Hepatocyte (in vitro differentiated cells): ENCODE measurements around the gene ANKFN1. TPM values are rescaled to one million over a fixed set of nuclear protein-coding genes. Genes with fewer than 3 reads are reported as not detected.

Experiments
- DNase-seq: peaks from one replicate; pipeline ENCODE4 v3.0.0-alpha.2; 2016; ENCODE audit warnings: low spot score
- H2AFZ ChIP-seq: fragments of 200-600 bp; sonication (generic); 2 replicates; pipeline ENCODE4 v1.6.0; 2016; ENCODE audit warnings: antibody characterized with exemption, mild to moderate bottlenecking
- H3K27ac ChIP-seq: fragments of 200-600 bp; sonication (generic); 2 replicates; pipeline ENCODE4 v1.5.1; 2016; ENCODE audit warnings: mild to moderate bottlenecking
- H3K27me3 ChIP-seq: fragments of 200-600 bp; sonication (generic); 2 replicates; pipeline ENCODE4 v1.6.1; 2016
- H3K36me3 ChIP-seq: fragments of 200-600 bp; sonication (generic); replicated peaks from 2 replicates; pipeline ENCODE4 v1.5.1; 2016; ENCODE audit warnings: low read depth; ENCODE audit not compliant: insufficient read depth
- H3K4me1 ChIP-seq: fragments of 200-600 bp; sonication (generic); 2 replicates; pipeline ENCODE4 v1.5.1; 2016; ENCODE audit warnings: mild to moderate bottlenecking, moderate library complexity; ENCODE audit not compliant: insufficient read depth
- H3K4me2 ChIP-seq: fragments of 200-600 bp; sonication (generic); 2 replicates; pipeline ENCODE4 v1.6.0; 2016
- H3K4me3 ChIP-seq: fragments of 200-600 bp; sonication (generic); 2 replicates; pipeline ENCODE4 v1.5.1; 2016; ENCODE audit warnings: mild to moderate bottlenecking
- H3K79me2 ChIP-seq: fragments of 200-600 bp; sonication (generic); 2 replicates; pipeline ENCODE4 v1.6.0; 2017; ENCODE audit warnings: mild to moderate bottlenecking
- H3K9me2 ChIP-seq: fragments of 200-600 bp; sonication (generic); replicated peaks from 2 replicates; pipeline ENCODE4 v1.6.0; 2017; ENCODE audit warnings: mild to moderate bottlenecking; ENCODE audit not compliant: insufficient read depth
- H3K9me3 ChIP-seq: fragments of 200-600 bp; sonication (generic); 2 replicates; pipeline ENCODE4 v1.5.1; 2016; ENCODE audit warnings: low read depth, mild to moderate bottlenecking
- H4K20me1 ChIP-seq: fragments of 200-600 bp; sonication (generic); 2 replicates; pipeline ENCODE4 v1.6.0; 2016; ENCODE audit warnings: mild to moderate bottlenecking; ENCODE audit not compliant: insufficient read depth, poor library complexity, severe bottlenecking
- CTCF ChIP-seq: fragments of 200-600 bp; sonication (generic); IDR thresholded peaks from 2 replicates; pipeline ENCODE4 v1.5.1; 2016; ENCODE audit warnings: antibody characterized with exemption, mild to moderate bottlenecking; ENCODE audit not compliant: poor library complexity
- EZH2 ChIP-seq: fragments of 200-600 bp; sonication (generic); IDR thresholded peaks from 2 replicates; pipeline ENCODE4 v1.6.1; 2016; ENCODE audit warnings: antibody characterized with exemption, mild to moderate bottlenecking, borderline replicate concordance
- EZH2phosphoT487 ChIP-seq: fragments of 200-600 bp; sonication (generic); IDR thresholded peaks from one replicate; pipeline ENCODE4 v1.6.1; 2018; ENCODE audit warnings: antibody characterized with exemption, mild to moderate bottlenecking, low read depth, moderate library complexity; ENCODE audit not compliant: unreplicated experiment, severe bottlenecking
- WGBS: methylation state at CpG from one replicate; pipeline ENCODE4 v1.1.6; 2016; ENCODE audit warnings: low lambda C conversion rate; ENCODE audit errors: missing lambda C conversion rate; 5-methylcytosine and 5-hydroxymethylcytosine counted together
- polyA plus RNA-seq: library from polyadenylated mRNA; unstranded; fragments of >200 nt; fragmentation: Nextera tagmentation; extraction: Ambion mirVana; gene quantifications from 2 replicates; pipeline ENCODE4 v1.2.1, GENCODE V29; 2016
- total RNA-seq: library from RNA; depleted of rRNA; stranded (reverse); fragments of >200 nt; gene quantifications from 2 replicates; pipeline ENCODE4 v1.2.3, GENCODE V29; 2014

ANKFN1 gene
- total and polyA plus RNA-seq, 2 experiments from 2014 or later, result 0.10 to 1.2 TPM

DNA sequence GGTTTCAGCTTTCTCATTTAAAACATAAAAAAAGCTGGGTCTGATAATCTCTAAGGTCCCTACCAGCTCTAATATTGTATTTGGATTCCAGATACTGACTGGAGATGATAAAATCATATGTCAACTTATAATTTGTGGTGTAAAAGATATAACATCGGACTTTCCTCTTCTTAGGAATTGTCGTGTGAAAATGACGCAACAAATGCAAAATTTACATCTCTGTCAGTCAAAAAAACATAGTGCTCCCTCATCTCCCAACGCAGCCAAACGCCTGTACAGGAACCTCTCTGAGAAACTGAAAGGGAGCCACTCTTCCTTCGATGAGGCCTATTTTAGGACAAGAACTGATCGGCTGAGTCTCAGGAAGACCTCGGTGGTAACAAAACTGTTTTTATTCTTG is 197.3 kb downstream of the ANKFN1 start:
- Histone ChIP-seq H3K36me3 (no peaks in the 10 kb centered on the region), H3K27me3 (no peaks in the 10 kb centered on the region), H3K4me3 (no peak overlapping the region), H4K20me1 (no peaks in the 10 kb centered on the region), H3K4me2 (no peak overlapping the region), H2AFZ (no peak overlapping the region), H3K9me3 (no peaks in the 10 kb centered on the region), H3K79me2 (no peaks in the 10 kb centered on the region), H3K9me2 (no peaks in the 10 kb centered on the region), H3K4me1 (no peaks in the 10 kb centered on the region), H3K27ac (no peak overlapping the region)
- TF ChIP-seq EZH2phosphoT487 (no peak), CTCF (no peak)
- 90% methylated on average over 8 of the region's 8 CpGs for WGBS
- no peak for DNase-seq

DNA sequence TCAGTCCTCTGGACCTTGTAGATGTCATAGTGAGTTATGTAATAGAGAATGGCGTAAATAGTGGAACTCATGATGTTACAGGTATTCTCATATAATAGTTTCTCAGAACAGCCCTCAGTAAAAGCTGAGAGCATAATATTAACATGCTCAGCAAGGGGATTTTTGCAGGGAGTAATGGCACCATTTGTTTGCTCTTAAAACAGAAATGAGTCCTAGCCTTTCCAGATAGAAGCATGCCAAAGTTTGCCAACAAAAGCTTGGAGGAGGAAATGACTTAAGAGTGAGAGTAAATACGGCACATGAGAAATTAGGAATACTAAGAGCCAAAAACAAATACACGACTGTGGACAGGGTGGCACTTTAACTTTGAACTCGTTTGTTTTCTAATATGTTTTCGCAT is 198.4 kb downstream of the ANKFN1 start:
- no peaks in the 10 kb centered on the region for H3K36me3 ChIP-seq
- no peak overlapping the region for H2AFZ ChIP-seq
- H3K27ac ChIP-seq, result no peak overlapping the region
- no peaks in the 10 kb centered on the region for H3K9me3 ChIP-seq
- no peaks in the 10 kb centered on the region for H3K27me3 ChIP-seq
- DNase-seq, result no peak
- H4K20me1 ChIP-seq, result no peaks in the 10 kb centered on the region
- no peak overlapping the region for H3K4me2 ChIP-seq
- no peaks in the 10 kb centered on the region for H3K79me2 ChIP-seq
- H3K4me1 ChIP-seq, result no peaks in the 10 kb centered on the region
- H3K9me2 ChIP-seq, result no peaks in the 10 kb centered on the region
- TF ChIP-seq EZH2, result no peak
- no peak for TF ChIP-seq EZH2phosphoT487
- TF ChIP-seq CTCF, result no peak
- H3K4me3 ChIP-seq, result no peak overlapping the region
- 73% methylated on average over 5 of the region's 5 CpGs for WGBS

- Histone ChIP-seq H3K36me3 (no peaks in the 10 kb centered on the region), H3K27me3 (no peaks in the 10 kb centered on the region), H2AFZ (no peak overlapping the region), H3K4me1 (no peaks in the 10 kb centered on the region), H3K4me3 (no peak overlapping the region), H3K9me3 (no peaks in the 10 kb centered on the region), H3K4me2 (no peak overlapping the region), H4K20me1 (no peaks in the 10 kb centered on the region), H3K27ac (no peak overlapping the region), H3K79me2 (no peaks in the 10 kb centered on the region), H3K9me2 (no peaks in the 10 kb centered on the region)
- DNase-seq, result no peak
- TF ChIP-seq EZH2, result no peak
- no peak for TF ChIP-seq EZH2phosphoT487
- no peak for TF ChIP-seq CTCF
- 62% methylated on average over 3 of the region's 3 CpGs for WGBS
These were observed 205.4 kb downstream of the ANKFN1 start for GRCh38 chr17:56358651-56359050.

- Histone ChIP-seq H4K20me1 (no peaks in the 10 kb centered on the region), H2AFZ (no peak overlapping the region), H3K79me2 (no peaks in the 10 kb centered on the region), H3K4me3 (no peak overlapping the region), H3K27me3 (no peaks in the 10 kb centered on the region), H3K4me1 (no peaks in the 10 kb centered on the region), H3K4me2 (no peak overlapping the region), H3K9me3 (no peaks in the 10 kb centered on the region), H3K27ac (no peak overlapping the region), H3K36me3 (no peaks in the 10 kb centered on the region), H3K9me2 (no peaks in the 10 kb centered on the region)
- DNase-seq, result no peak
- TF ChIP-seq CTCF (no peak), EZH2phosphoT487 (no peak)
- WGBS, result 77% methylated on average over 2 of the region's 2 CpGs
These were observed 206.2 kb downstream of the ANKFN1 start for GRCh38 chr17:56359518-56359917.
